GM19328 (cell line): ENCODE results near the gene FNDC3B.

ENCODE experiments used
- ATAC-seq: cut with Tn5 transposase; IDR thresholded peaks from one replicate; pipeline ENCODE4 v1.9.1; 2021; ENCODE audit warnings: mild to moderate bottlenecking, moderate library complexity; ENCODE audit not compliant: unreplicated experiment

FNDC3B gene

DNA sequence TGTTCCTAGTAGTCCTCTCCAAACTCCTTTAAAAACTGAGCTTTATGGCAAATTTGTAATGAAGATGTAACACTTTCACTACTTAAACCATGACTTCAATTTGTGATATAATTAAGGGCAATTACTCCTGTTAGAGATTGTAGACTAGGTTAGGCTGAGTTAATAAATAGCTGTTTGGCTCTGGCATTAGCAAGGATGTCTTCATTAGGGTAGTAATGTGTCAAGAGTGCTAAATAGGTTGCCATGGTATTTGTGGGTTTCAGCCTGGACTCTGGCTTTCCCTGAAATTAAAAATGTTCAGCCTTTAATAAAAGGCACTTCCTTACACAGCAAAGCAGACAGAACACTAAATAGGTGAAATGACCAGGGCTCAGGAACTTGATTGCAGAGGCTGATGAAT, 337.0 kb downstream of the FNDC3B start:
- no peak for ATAC-seq

DNA sequence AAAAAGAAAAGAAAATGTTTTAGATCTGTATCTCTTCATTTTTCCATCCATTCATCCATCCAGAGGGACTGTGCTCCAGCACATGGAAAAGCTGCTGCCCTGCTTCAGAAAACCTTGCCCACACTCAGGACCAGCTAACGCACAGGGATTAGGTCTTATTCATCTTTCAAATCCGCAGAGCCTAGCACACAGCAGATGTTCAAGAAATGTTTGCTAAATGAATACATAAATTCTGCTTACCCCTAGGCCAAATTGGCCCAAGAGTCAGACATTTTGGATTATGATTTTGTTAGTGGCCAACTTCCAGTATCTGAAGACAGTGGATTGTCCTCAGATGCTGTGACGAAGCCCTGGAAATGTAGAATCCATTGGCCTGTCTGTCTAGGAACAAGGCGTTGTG, 337.5 kb downstream of the FNDC3B start:
- ATAC-seq: no peak

DNA sequence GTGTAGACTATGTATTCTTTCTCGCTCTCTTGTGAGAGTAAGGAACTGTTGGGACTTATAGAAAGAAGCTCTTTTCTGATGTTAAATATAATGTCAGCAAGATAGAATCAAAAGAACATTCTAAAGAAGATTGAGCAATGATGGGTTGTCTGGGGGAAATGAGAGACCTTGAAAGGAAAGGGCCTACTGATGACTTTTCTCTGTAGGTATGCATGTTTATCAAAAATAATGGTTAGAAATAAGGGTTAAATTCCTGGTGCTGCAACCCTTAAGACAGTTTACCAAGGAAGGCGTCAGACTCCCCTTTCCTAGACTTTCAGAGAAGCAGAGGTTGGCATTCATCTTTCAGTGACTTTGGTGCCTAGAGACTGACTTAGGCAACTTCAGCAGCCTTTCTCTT, 339.1 kb downstream of the FNDC3B start:
- no peak for ATAC-seq

DNA sequence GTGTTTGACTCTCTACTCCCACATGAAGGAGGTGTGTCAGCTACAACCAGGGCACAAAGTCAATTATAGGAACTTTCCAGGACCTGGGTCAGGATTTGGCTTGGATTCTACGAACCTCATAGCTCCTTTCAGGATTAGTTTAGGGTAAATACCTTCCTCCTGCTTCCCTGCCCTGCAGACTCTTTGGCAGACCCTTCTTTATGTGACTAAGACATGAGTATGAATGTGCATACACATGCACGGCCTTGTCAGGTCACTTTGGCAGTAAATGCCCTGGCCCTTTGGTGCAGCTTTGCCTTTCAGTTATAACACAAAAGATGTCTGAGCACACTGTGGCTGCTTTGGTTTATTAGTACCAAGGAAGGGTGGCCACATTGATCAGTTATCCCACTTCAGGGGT, 340.0 kb downstream of the FNDC3B start:
- no peak for ATAC-seq

DNA sequence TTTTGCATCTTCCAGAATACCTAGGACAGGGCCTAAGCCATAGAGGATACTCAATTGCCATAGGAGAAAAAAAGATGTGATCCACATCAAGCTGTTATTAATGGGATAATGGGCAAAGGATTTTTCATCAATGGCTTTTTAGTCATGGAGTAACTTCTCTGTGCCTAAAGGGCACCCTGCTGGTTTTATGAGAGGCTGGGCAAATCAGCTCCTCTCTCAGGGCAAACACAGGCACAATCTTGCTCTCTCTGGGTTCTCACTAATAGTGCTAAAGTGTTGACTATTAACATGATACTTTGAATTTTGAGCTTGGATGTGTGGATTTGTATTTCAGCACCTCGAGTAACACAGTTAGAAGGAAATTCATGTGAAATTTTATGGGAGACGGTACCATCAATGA, 341.3 kb downstream of the FNDC3B start:
- no peak for ATAC-seq

DNA sequence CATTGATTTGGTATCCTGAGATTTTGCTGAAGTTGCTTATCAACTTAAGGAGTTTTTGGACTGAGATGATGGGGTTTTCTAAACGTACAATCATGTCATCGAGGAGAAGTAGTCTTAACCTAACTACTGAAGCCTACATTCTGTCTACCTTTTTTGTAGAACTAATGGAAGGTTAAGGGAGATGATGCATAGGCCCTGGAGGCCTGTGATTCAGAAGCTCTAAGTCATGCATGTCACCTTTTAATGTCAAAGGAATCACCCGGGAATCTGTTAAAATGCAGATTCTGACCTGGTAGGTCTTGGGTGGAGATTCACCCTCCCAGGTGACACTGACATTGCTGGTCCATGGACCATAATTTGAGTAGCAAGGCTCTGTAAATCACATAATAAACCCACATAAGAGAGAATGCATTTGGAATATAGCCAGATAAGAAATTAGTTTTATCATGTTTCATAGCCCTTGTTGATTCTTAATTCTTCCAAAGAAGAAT, 344.0 kb downstream of the FNDC3B start:
- ATAC-seq: no peak

DNA sequence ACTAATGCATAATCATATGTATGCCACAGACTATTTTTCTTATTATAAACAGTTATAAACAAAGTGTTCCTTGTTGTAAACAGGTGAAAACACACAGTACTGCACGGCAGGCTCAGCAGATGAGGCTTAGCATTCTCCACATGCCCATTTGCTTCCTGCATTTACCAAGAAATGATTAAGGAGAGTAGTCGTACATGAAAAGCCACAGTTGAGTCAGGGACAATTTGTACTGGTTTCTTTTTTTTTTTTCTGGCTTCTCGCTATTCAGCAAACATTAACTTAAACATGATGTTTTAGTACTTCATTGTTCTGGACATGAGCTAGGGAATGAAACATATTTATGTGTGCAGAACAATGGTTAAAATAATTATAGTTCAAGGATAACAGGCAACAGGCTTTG, 345.5 kb downstream of the FNDC3B start:
- ATAC-seq: no peak

DNA sequence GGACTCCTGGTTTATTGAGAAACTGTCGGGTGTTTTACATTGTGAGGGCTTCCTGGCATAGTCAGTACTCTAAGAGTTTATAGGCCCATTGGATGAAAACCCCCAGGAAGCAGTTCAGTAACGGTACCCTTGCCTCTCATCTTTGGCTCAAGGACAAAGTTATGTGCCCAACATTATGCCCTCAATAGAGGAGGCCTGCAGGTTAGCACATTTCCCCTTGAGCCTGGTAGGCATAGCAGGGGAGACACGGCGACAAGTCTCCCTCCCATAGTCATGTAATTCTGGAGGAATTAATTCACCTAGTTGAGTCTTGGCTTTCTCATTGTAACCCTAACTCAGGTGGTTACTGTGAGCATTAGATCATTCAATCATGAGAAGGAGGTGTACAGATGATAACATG, 348.4 kb downstream of the FNDC3B start:
- ATAC-seq: no peak

DNA sequence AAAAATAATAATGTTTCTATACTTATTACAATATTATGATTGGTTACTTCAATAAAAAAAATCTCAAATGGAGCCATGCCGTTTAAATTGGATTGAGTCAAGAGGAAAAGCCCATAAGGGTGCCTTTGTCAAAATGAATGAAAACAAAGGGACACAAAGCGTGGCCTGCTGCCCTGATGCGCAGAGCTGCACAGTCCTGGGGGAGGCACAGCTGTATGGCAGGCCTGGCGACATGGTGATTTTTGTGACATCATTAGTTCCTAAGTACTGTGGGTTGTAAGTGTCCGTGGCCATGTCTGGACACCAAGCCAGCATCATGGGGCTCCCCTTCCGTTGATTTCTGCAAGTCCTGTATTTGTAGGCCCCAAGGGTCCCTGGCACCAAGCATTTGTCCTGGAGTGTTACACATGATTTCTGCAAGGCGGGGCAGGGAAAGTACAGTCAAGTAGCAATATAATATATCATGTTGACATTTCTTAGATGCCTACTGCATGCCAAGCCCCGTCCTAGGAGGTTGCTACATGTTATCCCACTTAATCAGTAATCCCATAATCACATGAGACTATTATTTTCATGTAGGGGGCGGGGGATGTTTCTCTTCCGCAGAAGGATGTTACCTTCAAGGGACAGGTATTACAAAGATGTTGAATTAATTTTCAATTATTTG, 349.2 kb downstream of the FNDC3B start:
- ATAC-seq: no peak

DNA sequence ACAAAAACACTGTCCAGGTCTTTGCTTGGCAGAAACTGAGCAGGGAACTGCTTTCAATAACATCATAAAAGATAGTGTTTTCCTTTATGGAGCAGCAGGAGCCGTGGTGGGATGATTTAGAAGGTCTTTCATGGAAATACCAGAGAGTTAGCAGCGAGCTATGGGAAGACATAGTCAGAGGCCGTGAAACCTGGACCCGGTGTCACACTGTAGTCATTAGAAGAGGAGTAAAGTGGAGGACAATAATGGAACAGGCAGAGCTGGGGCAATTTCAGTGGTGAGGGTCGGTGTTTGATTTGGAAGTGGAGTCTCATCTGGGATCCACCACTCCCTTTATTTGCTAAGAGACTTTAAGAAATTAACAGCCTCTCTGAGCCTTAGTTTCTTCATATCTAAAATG, 351.4 kb downstream of the FNDC3B start:
- ATAC-seq: no peak

DNA sequence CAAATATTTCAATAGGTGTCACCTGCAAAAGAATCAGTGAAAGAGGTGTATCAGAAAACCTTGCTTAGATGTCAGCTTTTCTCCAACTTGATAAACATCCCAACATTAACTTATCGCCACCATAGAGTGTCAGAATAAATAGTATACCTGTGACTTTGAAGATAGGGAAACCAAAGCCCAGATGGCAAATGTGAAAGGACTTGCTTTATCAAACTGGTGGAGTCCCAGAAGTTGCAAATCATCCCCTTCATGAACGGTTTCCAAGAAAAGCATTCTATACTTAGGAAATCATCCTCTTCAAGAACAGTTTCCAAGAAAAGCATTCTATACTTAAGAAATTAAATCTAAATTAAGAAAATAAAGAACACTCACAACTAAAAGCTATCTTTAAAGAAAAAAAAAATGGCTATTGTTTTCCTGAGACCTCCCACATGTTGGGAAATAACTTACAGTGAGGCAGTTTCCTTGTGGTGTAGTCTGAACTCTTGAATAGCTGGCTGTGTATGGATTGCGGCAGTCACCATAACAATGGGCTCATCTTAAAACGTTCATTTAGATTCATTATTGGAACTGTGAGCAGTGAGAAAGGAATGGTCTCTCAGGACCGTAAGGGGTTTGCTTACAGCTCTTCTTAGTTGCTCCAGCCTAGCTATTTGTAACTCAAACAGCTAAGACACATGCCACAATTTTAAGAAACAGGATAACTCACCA, 352.4 kb downstream of the FNDC3B start:
- no peak for ATAC-seq

DNA sequence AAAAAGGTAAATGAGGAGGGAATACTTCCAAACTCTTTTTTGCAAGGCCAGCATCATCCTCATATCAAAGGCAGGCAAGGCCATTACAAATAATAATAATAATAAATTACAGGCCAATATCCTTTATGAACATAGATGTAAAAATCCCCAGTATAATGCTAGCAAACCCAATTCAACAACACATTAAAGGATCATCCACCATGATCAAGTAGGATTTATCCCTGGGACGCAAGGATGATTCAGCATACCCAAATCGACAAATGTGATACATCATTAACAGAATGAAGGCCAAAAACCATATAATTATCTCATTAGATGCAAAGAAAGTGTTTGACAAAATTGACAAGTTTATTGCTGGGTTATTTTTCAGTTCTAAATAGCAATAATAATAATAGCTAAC, 355.3 kb downstream of the FNDC3B start:
- ATAC-seq: no peak

DNA sequence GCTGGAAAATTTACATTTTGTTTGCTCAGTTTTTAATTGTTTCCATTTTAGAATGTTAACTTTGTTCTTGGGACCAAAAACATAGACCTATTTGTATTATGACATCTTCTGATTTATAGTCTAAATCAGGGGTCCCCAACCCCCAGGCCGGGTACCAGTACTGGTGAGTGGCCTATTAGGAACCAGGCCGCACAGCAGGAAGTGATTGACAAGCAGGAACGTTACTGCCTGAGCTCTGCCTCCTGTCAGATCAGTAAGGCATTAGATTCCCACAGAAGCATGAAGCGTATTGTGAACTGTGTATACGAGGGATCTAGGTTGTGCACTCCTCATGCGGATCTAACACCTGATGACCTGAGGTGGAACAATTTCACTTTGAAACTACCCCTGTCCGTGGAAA, 357.0 kb downstream of the FNDC3B start:
- no peak for ATAC-seq

DNA sequence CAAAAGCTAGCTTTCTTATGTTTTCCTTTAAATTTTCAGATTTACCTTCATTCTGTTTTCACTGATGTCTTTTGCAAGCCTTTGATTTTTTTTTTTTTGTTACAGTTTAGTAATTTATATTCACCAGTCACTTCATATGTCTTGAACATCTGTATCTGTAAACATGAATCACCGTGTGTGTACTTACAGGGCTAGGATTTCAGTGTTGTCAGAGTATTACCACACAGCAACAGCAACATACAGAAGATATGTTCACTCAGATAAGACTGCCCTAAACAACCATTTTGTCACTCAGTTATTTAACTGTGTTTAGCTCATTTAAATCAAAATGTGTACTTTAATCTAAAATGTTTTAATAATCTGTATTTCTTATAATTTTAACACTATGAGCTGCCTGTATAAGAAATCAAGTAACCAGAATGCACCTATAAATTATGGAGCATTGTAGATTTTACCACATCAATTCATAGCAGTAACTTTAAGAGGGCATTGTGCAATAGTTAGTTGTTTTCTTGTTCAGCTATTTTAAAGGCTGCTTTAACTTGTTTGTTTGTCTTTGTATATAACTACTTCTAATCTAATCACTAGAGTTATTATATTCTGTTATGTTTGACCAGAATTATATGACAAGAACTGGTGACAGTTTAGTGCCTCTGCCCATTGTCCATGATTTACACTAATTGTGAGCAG, 358.5 kb downstream of the FNDC3B start:
- ATAC-seq: no peak

DNA sequence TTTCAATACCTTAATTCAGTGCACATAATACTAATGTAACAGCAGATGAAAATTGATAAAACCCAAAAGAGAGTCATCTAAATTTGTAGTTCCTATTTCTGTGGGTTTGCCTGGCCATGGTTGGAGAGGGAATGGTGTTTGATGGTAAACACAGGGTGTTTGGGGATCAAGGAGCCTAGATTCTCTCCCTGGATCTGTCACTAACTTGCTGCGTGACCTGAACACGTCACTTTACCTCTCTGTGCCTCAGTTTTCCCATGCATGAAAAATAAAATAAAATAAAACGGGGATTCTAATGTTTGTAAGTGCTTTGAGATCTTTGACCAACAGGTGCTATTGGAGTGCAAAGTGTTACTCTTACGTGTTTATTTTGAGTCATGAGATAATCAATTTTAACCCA, 359.1 kb downstream of the FNDC3B start:
- no peak for ATAC-seq

DNA sequence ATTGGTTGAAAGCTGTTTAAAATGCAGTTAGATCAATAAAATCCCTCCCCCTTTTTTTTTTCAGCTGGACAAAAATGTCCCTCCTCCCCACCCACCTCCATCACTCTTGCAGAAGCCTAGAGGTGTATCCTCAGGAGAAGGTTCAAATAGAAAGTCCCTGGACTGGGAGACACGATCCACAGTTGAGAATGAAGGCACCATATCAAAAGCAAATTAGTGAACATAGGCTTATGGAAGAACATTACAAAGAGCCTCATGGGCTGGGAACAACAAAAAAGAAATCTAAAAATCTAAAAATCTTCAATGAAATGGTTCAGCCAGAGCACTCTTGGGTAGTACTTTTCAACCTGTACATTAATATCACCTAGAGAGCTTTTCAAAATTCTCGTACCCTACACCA, 362.7 kb downstream of the FNDC3B start:
- ATAC-seq: no peak

DNA sequence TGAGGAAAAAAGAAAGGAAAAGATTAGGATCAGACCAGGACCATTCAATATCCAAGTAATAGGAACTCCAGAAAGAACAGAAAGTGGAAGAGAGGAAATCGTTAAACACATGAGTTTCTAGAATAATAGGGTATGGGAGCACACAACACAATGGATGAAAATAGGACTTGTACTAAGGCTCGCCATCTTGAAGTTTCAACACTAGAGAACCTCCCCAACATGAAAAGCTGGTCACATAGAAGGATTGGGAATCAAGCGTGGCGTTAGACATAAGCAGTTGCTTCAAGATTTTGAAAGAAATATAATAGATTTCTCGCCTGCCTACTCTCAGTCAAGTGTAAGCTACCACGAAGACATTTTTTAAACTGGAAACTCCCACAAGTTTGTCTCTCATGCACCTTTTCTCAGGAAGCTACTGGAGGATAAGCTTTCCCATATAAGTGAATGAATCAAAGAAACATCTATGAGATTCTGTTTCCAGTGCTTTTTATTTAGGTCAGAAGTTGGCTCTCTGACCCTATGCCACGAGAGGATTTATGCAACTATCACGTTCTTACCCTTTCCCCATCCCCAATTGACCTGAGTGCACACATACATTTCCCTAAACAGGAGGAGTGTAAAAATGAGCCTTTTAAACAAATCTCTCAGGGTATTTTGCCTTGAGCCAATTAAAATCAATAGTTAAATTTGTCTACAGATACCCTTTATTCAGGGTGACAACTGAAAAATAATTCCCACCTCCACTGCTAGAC, 363.7 kb downstream of the FNDC3B start:
- ATAC-seq: no peak

DNA sequence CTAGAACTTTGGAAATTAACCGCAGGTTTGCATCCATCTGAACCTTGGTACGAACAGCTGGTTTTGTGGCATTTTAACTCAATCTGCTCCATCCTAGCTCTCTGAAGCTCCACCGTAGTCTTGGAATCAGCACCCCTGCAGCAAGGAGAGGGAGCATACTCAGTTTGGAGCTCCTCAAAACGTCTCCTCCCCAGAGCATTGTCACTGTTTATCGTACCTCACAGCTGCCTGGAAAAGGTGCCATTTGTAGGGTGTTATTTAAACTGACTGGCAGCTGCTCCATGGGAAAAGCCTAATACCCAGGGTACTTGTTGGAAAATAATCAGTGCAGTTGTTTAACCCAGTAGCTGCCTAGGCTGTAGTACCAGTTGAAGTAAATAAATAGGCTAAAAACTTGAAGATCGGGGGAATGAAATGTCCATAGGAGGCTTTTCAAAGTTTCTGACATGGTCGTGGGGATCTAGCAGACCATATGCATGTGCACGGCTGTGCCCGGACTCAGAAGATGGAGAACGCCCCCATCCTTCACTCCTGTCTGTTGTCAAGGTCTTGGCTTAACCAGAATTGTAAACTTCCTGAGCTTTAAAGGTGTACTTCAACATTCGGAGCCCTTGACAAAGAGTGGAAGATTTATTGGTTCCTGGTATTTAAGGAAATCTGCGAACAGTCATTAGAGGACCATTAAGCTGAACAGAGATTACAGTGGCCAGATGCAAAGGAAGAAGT, 365.0 kb downstream of the FNDC3B start:
- no peak for ATAC-seq

DNA sequence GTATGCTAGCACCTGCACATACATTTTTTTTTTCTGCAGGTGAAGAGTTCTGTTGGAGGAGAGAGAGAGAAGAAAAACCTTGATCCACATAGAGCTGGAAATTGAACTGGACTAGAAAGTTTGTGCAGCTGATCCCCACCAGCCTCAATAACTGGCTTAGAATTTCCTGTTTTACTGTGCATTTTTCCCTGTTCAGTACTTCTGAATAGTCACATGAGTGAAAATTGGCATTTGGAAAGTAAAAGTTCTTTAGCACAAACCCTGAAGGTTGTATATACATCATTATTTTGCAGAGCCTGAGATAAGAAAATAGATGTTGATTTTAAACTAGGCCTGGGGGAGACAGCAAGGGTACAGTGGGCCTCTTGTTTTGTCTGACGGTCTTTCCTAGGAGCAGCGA, 366.5 kb downstream of the FNDC3B start:
- ATAC-seq: no peak

DNA sequence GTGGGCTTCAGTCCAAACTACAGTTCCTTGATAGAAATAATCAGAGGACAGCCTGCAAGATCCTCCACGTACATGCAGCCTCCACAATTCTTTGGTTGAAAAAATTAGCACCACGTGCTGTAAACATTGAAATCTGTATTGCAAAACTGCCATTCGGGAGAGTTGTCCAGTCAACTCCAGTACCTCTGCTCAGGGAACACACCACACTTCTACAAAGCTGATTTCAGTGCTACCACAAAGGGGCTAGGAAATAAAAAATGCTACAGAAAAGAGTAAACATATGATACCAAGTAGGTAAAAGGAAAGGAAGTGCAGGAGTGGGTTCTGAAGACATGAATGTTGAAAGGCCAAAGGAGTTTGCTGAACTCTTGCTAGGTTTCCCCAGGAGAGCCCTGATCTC, 368.5 kb downstream of the FNDC3B start:
- ATAC-seq: no peak
